Cortex of kidney (tissue), 1 donor: ENCODE results near the gene TMEM120B.

ENCODE experiments used
- DNase-seq: peaks from one replicate; lab custom pipeline; 2025; lab: John Stamatoyannopoulos, UW

Gene TMEM120B

GRCh38 chr12:121792607-121793439 lies 80.3 kb downstream of the TMEM120B start:
- no peak for DNase-seq

GRCh38 chr12:121793440-121793837 lies 80.9 kb downstream of the TMEM120B start, which contains the start of gene RHOF:
Gene RHOF (minus strand): TSS chr12:121793688. CDS start chr12:121793633, 55 bp downstream.
- no peak for DNase-seq

- DNase-seq, result no peak
Measured at GRCh38 chr12:121793838-121794533, 81.4 kb downstream of the TMEM120B start.

GRCh38 chr12:121794534-121795033 lies 82.0 kb downstream of the TMEM120B start:
- no peak for DNase-seq

GRCh38 chr12:121795034-121795968 lies 82.7 kb downstream of the TMEM120B start:
- no peak for DNase-seq

- DNase-seq, result peak; percentile 68
Measured at GRCh38 chr12:121796855-121797751, 84.6 kb downstream of the TMEM120B start.

GRCh38 chr12:121797937-121798786 lies 85.6 kb downstream of the TMEM120B start:
- DNase-seq, result no peak

- DNase-seq, result no peak
Measured at GRCh38 chr12:121798787-121799155, 86.2 kb downstream of the TMEM120B start.

GRCh38 chr12:121799156-121799841 lies 86.7 kb downstream of the TMEM120B start:
- DNase-seq, result no peak

GRCh38 chr12:121799842-121800693 lies 87.5 kb downstream of the TMEM120B start:
- no peak for DNase-seq

GRCh38 chr12:121800694-121801594 lies 88.4 kb downstream of the TMEM120B start:
- no peak for DNase-seq

GRCh38 chr12:121801595-121802484 lies 89.3 kb downstream of the TMEM120B start:
- DNase-seq, result no peak

- no peak for DNase-seq
Measured at GRCh38 chr12:121802485-121802842, 89.9 kb downstream of the TMEM120B start.

- peak; percentile 44 for DNase-seq
Measured at GRCh38 chr12:121802843-121803698, 90.5 kb downstream of the TMEM120B start.

- DNase-seq, result no peak
Measured at GRCh38 chr12:121803861-121804416, 91.4 kb downstream of the TMEM120B start, which contains the start of gene SETD1B. Gene SETD1B (plus strand): TSS chr12:121804009. CDS start chr12:121804738, 729 bp downstream.
